GM12891 (cell line): Measurements from ENCODE around the gene ZCWPW1.
"Not testable (repeated sequence)": the region's sequence is repeated elsewhere in the genome, so short reads cannot be mapped to it uniquely, and the experiment has no call there.

Experiments used
- PAX5 ChIP-seq: IDR thresholded peaks from 2 replicates; pipeline ENCODE4 v1.6.1; 2011; ENCODE audit warnings: low read length, moderate library complexity, mild to moderate bottlenecking; ENCODE audit not compliant: insufficient read depth, severe bottlenecking
- POLR2A ChIP-seq: IDR thresholded peaks from 2 replicates; pipeline ENCODE4 v1.6.1; 2011; ENCODE audit warnings: low read depth, low read length, control low read depth
- POLR2AphosphoS5 ChIP-seq: IDR thresholded peaks from 2 replicates; pipeline ENCODE4 v1.6.1; 2011; ENCODE audit warnings: low read depth, low read length, control low read depth
- POU2F2 ChIP-seq: IDR thresholded peaks from 2 replicates; pipeline ENCODE4 v1.6.1; 2011; ENCODE audit warnings: low read depth, mild to moderate bottlenecking, control low read depth, low read length, moderate library complexity
- SPI1 ChIP-seq: IDR thresholded peaks from 2 replicates; pipeline ENCODE4 v1.6.1; 2011; ENCODE audit warnings: low read depth, low read length, control low read depth
- TAF1 ChIP-seq: IDR thresholded peaks from 2 replicates; pipeline ENCODE4 v1.6.1; 2011; ENCODE audit warnings: low read depth, low read length, control low read depth

GRCh38 chr7:100365998-100366367 lies 62.5 kb downstream of the ZCWPW1 start:
- not testable (repeated sequence) for TF ChIP-seq POLR2A, POLR2AphosphoS5, TAF1, PAX5, SPI1, POU2F2
